Thyroid gland (tissue), 4 donors: Measurements from ENCODE around the gene FAM24B. TPM values are rescaled to one million over a fixed set of nuclear protein-coding genes. Genes with fewer than 3 reads are reported as not detected.

ENCODE experiments used
- DNase-seq, 2 donors: peaks; one replicate each; pipeline ENCODE4 v3.0.0-alpha.2; 2019
- H3K27ac ChIP-seq, 3 donors: fragments of 200-600 bp; sonication (generic); 1 replicate in 2 of 3; 2 replicates in 1 of 3; pipeline ENCODE4 v1.5.1; 2016 to 2019; ENCODE audit warnings: mild to moderate bottlenecking in 1 of 3, moderate library complexity in 1 of 3
- H3K27me3 ChIP-seq: fragments of 200-600 bp; sonication (generic); one replicate; pipeline ENCODE4 v1.5.1; 2019
- H3K36me3 ChIP-seq, 2 donors: fragments of 200-600 bp; sonication (generic); one replicate each; pipeline ENCODE4 v1.5.1; 2016 to 2019
- H3K4me1 ChIP-seq, 2 donors: fragments of 200-600 bp; sonication (generic); one replicate each; pipeline ENCODE4 v1.5.1; 2017 to 2019
- H3K4me3 ChIP-seq, 3 donors: fragments of 200-600 bp; sonication (generic); replicated peaks in 1 of 3; 1 replicate in 2 of 3; 2 replicates in 1 of 3; pipeline ENCODE4 v1.5.1; 2016; ENCODE audit warnings: mild to moderate bottlenecking in 1 of 3
- H3K9me3 ChIP-seq: fragments of 200-600 bp; sonication (generic); one replicate; pipeline ENCODE4 v1.5.1; 2017
- POLR2A ChIP-seq, 2 donors: fragments of 450-650 bp; IDR thresholded peaks; one replicate each; pipeline ENCODE4 v1.6.1; 2017; ENCODE audit warnings: antibody characterized with exemption in 2 of 2, mild to moderate bottlenecking in 2 of 2, moderate library complexity in 1 of 2
- WGBS, 2 donors: methylation state at CpG; one replicate each; pipeline ENCODE4 v1.1.5; 2017; 5-methylcytosine and 5-hydroxymethylcytosine counted together
- intact Hi-C: fragments of 100-400 bp; cut with DNase I; formaldehyde crosslinking; loops from one replicate; pipeline ENCODE4 v1.15.1; 2023
- total RNA-seq, 4 donors: library from RNA; depleted of rRNA; stranded (reverse); fragments of >200 nt; gene quantifications; one replicate each; pipeline ENCODE4 v1.2.3, GENCODE V29; 2016
- TF ChIP-seq, protein P1 (sequence below), 6 experiments: fragments of 200-600 bp in 3 of 6; fragments of 450-650 bp in 3 of 6; sonication (generic) in 3 of 6; IDR thresholded peaks; one replicate each; pipeline ENCODE4 v1.5.1; 2016 to 2019; ENCODE audit warnings: antibody characterized with exemption in 6 of 6, mild to moderate bottlenecking in 2 of 6, inconsistent platforms in 1 of 6, moderate library complexity in 1 of 6

The FAM24B gene
- total RNA-seq, 4 donors from 2014 or later = 1.4 to 2.1 TPM; not detected in 2

DNA sequence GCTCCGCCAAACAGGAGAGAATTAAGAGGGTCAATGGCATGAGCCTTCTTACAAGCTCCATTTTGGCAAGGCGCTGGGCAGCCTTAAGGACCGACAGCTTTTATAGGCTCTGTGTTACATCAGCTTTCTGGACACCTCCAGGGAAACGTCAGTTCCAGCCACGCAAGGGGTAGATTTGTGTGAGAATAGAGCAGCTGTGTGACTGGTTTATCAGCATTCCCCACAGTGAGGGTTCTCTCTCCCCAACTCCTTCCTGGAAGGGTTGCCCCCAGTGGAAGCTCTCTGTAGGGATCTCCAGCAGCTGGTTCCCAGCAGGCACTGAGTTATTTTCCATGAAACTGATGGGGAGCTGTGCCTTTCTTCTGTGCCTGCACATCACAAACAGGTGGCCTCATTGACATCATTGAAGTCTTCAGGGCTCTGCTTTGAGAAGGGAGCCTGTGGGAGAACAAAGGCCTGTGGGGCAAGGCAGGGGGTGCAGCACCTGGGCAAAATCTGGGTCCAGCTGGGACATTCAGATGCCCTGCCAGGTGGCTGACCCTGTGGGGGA is 33.5 kb downstream of the FAM24B start, which contains the start of gene CUZD1:
Gene CUZD1, minus strand, starts transcription at position 75 of the 550 bp plus-strand sequence. Its CDS starts 14 bp downstream, at position 61.
- H3K36me3 ChIP-seq = no peaks in the 10 kb centered on the region
- no peak within 1 kb of the TSS for H3K4me3 ChIP-seq
- no peak for DNase-seq
- TF ChIP-seq, protein P1, sequence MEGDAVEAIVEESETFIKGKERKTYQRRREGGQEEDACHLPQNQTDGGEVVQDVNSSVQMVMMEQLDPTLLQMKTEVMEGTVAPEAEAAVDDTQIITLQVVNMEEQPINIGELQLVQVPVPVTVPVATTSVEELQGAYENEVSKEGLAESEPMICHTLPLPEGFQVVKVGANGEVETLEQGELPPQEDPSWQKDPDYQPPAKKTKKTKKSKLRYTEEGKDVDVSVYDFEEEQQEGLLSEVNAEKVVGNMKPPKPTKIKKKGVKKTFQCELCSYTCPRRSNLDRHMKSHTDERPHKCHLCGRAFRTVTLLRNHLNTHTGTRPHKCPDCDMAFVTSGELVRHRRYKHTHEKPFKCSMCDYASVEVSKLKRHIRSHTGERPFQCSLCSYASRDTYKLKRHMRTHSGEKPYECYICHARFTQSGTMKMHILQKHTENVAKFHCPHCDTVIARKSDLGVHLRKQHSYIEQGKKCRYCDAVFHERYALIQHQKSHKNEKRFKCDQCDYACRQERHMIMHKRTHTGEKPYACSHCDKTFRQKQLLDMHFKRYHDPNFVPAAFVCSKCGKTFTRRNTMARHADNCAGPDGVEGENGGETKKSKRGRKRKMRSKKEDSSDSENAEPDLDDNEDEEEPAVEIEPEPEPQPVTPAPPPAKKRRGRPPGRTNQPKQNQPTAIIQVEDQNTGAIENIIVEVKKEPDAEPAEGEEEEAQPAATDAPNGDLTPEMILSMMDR (IDR thresholded peaks at IDR 0.05) = no peak
- TF ChIP-seq POLR2A (IDR thresholded peaks at IDR 0.05) = no peak
- no peak within 1 kb of the TSS for H3K27ac ChIP-seq
- WGBS, 2 donors = 88 to 93% methylated on average over 5 of the region's 5 CpGs
- intact Hi-C loops = no loop called here
- H3K4me1 ChIP-seq = peaks cover 2 to 11% of the 10 kb centered on the region in 2 donors
- no peaks in the 10 kb centered on the region for H3K27me3 ChIP-seq
- H3K9me3 ChIP-seq = no peaks in the 10 kb centered on the region

DNA sequence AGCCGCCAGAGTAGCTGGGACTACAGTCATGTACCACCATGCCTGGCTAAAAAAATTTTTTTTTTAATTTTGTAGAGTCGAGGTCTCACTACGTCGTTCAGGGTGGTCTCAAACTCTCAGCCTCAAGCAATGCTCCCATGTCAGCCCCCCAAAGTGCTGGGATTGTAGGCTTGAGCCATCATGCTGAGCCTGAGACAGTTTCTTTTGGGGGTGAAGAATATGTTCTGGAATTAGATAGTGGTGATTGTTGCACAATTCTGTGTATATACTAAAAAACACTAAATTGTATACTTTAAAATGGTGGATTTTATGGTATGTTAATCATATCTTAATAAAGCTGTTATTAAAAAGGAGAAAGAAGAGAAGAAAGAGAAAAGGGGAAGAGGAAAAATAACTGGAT is 35.2 kb downstream of the FAM24B start:
- TF ChIP-seq, protein P1 (IDR thresholded peaks at IDR 0.05) = no peak
- no peak for TF ChIP-seq POLR2A (IDR thresholded peaks at IDR 0.05)
- 96 to 97% methylated on average over 4 of the region's 4 CpGs for WGBS, 2 donors
- intact Hi-C loops = no loop called here
- Histone ChIP-seq H3K9me3 (no peaks in the 10 kb centered on the region), H3K4me1 (no peaks in the 10 kb centered on the region), H3K27me3 (no peaks in the 10 kb centered on the region), H3K4me3 (no peak overlapping the region), H3K36me3 (no peaks in the 10 kb centered on the region), H3K27ac (no peak overlapping the region)
- no peak for DNase-seq

DNA sequence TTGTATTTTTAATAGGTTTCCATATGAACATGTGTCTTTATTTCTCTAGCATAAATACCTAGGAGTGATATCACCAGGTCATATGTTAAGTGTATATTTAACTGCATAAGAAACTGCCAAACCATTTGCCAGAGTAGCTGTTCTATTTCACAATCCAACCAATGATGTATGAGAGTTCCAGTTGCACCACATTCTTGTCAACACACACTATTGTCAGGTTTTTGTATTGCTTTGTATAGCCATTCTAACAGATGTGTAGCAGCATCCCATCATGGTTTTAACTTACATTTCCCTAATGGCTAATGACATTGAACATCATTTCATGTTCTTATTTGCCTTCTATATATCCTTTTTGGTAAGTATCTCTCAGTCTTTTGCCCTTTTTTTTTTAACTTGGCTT is 37.8 kb downstream of the FAM24B start:
- intact Hi-C loops = no loop called here
- no peak overlapping the region for H3K27ac ChIP-seq
- no peaks in the 10 kb centered on the region for H3K9me3 ChIP-seq
- TF ChIP-seq POLR2A (IDR thresholded peaks at IDR 0.05) = no peak
- TF ChIP-seq, protein P1 (IDR thresholded peaks at IDR 0.05) = no peak
- H3K27me3 ChIP-seq = no peaks in the 10 kb centered on the region
- no peaks in the 10 kb centered on the region for H3K4me1 ChIP-seq
- DNase-seq = no peak
- H3K4me3 ChIP-seq = no peak overlapping the region
- H3K36me3 ChIP-seq = no peaks in the 10 kb centered on the region

DNA sequence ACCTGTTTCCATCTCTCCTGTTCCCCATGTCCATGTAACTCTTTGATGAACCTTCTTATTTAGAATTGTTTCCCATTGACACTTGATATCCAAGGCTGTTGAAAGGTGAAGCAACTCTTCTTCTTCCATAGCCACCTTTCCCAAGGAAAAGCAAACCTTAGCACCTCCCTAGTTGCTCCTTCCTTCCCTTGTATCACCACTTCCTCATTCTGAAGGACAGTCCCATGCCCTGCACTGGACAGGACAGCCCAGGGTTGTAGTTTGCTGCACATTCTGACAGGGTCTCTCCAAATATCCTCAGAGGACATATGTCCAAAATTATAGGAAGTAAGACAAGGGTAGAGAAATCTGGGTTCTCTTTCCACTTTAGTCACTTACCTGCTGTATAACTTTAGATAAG is 39.9 kb downstream of the FAM24B start:
- Histone ChIP-seq H3K4me1 (no peaks in the 10 kb centered on the region), H3K4me3 (no peak overlapping the region), H3K9me3 (no peaks in the 10 kb centered on the region), H3K27ac (no peak overlapping the region), H3K27me3 (no peaks in the 10 kb centered on the region), H3K36me3 (no peaks in the 10 kb centered on the region)
- no peak for TF ChIP-seq POLR2A (IDR thresholded peaks at IDR 0.05)
- TF ChIP-seq, protein P1 (IDR thresholded peaks at IDR 0.05) = no peak
- no peak for DNase-seq
- intact Hi-C loops = no loop called here

DNA sequence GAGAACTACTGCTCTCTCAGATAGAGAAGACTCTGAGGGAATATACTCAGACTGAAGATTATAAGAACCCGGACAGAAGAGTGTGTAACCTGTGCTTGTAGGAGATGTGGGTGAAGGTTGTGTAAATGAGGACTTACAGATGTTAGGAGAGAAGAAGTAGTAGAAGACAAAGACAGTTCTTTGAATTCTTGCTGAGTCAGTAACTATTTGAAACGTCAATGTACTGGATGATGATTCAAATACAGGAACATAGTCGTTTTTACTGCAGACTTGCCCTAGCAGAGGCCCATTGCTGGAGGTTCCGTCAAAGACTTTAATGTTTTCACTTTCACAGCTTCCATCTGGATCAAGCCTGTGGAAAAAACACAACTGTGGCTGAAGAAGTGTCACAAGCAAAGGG is 40.5 kb downstream of the FAM24B start:
- H3K9me3 ChIP-seq = no peaks in the 10 kb centered on the region
- no peaks in the 10 kb centered on the region for H3K36me3 ChIP-seq
- H3K27ac ChIP-seq = no peak overlapping the region
- no peaks in the 10 kb centered on the region for H3K4me1 ChIP-seq
- 84 to 87% methylated on average over 4 of the region's 4 CpGs for WGBS, 2 donors
- no peak for DNase-seq
- no peak overlapping the region for H3K4me3 ChIP-seq
- intact Hi-C loops = no loop called here
- no peaks in the 10 kb centered on the region for H3K27me3 ChIP-seq
- TF ChIP-seq POLR2A (IDR thresholded peaks at IDR 0.05) = no peak
- TF ChIP-seq, protein P1 (IDR thresholded peaks at IDR 0.05) = no peak
